Fibroblast of pulmonary artery (primary cell): ENCODE results near the gene PGA4.

ENCODE experiments used
- DNase-seq: peaks from one replicate; pipeline ENCODE4 v3.0.0-alpha.2; 2010; ENCODE audit warnings: low read depth
- H3K4me3 ChIP-seq: replicated peaks from 2 replicates; pipeline ENCODE4 v1.5.1; 2011; ENCODE audit warnings: low read depth, mild to moderate bottlenecking, control low read depth, low read length, moderate library complexity
- TF ChIP-seq, protein P1 (sequence below): IDR thresholded peaks from 2 replicates; pipeline ENCODE4 v1.5.1; 2011; ENCODE audit warnings: mild to moderate bottlenecking, control low read depth, low read length, inconsistent platforms; ENCODE audit errors: missing control alignments

PGA4 gene

DNA sequence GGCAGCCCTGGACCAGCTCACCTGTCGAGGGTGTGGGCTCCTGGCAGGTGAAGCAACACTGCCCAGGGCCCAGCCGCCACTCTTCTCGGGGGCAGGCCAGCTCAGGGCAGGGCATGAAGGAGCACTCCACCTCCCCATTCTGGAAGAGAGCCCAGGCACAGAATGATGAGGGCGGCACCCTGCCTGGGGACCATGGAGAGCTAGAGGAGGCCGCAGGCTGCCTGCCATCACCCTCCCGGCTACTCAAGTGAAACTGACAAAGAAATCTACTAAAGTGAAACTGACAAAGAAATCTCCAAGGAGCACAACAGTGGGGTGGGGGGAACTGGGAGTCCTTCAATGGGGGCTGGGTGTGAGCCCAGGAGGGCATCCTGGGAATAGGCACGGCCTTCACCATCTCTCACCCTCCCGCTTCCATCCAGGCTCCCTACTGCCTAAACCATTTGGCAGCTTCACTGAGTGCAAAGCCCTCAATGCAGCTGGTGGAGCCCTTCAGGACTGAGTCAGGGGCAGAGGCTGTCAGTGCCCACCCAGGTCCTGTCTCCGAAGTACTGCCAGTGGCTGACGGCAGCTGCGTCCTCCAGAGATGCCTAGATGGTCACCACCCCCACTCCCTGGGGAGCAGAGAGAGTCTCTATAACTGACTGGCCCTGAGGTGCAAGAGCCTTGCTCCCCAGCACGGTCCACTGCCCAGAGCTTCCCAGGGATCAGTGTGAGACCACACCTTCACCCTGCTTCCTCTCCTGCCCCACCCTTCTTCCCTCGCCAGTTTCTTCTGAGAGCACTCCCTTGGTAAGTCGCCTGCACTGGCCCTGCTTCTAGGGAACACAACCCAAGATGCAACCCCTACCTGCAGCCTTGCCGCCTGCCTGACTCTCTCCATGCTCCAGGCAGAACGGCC is 51.3 kb downstream of the PGA4 start:
- no peak overlapping the region for H3K4me3 ChIP-seq
- no peak for DNase-seq
- TF ChIP-seq, protein P1, sequence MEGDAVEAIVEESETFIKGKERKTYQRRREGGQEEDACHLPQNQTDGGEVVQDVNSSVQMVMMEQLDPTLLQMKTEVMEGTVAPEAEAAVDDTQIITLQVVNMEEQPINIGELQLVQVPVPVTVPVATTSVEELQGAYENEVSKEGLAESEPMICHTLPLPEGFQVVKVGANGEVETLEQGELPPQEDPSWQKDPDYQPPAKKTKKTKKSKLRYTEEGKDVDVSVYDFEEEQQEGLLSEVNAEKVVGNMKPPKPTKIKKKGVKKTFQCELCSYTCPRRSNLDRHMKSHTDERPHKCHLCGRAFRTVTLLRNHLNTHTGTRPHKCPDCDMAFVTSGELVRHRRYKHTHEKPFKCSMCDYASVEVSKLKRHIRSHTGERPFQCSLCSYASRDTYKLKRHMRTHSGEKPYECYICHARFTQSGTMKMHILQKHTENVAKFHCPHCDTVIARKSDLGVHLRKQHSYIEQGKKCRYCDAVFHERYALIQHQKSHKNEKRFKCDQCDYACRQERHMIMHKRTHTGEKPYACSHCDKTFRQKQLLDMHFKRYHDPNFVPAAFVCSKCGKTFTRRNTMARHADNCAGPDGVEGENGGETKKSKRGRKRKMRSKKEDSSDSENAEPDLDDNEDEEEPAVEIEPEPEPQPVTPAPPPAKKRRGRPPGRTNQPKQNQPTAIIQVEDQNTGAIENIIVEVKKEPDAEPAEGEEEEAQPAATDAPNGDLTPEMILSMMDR = no peak

DNA sequence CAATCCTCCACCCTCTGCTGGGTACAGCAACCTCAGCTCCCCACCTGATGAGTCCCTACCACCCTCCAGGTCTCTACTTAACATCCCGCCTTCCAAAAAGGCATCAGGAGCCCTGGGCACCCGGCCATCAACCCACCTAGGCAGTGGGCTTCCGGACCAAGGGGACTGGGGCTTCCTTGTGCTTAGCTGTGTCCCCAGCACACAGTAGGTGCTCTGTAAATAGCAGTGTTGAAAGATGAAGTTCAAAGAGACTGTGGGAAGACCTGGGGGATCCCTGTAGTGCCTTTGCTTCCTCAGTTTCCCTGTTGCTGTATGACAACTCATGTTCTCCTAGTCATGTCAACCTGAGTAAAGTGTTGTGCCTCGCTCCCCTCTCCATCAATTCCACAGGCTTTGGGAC is 51.9 kb downstream of the PGA4 start:
- no peak overlapping the region for H3K4me3 ChIP-seq
- TF ChIP-seq, protein P1 = no peak
- no peak for DNase-seq

DNA sequence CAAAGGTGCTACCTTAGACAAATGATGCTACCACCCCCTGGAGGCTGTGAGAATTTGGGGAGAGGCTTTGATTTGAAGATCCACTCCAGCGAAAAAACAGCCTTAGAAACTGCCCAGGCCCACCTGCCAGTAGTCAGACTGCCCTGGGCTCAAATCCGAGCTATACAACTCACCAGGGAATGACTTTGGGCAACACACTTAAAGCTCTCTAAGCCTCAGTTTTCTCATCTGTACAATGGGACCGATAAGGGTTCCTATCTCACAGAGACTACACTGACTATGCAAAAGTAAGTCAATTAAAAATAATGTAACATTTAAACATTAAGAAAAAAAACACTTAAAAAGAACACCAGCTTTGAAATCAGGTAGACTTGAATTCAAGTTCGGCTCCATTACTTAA is 53.0 kb downstream of the PGA4 start:
- DNase-seq = no peak
- TF ChIP-seq, protein P1 = no peak
- H3K4me3 ChIP-seq = no peak overlapping the region

DNA sequence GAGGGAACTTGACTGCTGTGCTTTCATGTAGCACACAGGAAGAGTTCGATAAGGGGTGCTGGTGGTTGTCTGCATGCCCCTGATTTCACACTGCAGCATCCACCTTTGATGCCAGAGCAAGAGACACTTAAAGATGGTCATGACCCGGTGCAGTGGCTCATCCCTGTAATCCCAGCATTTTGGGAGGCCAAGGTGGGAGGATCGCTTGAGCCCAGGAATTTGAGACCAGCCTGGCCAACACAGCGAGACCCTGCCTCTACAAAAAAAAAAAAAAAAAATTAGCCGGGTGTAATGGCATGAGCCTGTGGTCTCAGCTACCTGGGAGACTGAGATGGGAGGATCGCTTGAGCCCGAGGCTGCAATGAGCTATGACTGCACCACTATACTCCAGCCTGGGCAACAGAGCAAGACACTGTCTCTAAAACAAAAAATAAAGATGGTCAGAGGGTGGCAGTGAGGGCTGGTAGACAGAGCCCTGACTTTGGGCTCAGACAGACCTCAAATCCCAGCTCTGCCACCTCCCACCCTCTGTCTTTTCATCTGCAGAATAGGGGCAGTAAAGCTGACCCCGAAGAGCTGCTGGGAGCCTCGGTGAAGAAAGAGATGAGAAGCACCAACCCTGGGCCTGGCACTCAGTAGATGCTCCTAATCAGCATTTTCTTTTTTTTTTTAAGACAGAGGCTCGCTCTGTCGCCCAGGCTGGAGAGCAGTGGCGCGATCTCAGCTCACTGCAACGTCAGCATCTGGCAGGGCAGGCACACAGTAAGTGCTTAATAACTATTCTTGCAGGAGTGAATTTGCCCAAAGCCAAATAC is 55.2 kb downstream of the PGA4 start:
- TF ChIP-seq, protein P1 = no peak
- DNase-seq = no peak
- H3K4me3 ChIP-seq = no peak overlapping the region

DNA sequence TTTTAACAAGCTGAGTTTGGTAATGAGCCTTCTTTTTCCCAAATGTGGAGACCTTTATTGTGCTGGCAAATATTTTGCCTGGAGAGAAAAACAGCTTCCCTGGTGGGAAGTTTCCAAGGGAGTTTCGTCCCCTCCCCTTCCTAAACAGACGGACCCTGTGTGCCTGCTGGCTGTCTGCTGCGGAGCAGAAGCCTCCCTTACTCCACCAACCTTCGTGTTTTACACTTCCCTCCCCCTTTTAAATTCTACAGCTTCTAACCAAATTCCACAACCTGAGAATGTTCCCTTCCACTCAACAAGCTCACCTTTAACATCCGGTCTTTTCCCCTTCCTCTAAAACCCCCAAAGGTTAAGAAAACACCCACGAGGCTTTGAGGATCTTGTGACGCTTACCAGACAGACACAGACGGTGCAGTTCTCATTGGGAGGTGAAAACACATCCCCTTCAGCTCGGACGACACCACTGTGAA is 55.9 kb downstream of the PGA4 start:
- TF ChIP-seq, protein P1 = no peak
- no peak for DNase-seq
- H3K4me3 ChIP-seq = no peak overlapping the region

DNA sequence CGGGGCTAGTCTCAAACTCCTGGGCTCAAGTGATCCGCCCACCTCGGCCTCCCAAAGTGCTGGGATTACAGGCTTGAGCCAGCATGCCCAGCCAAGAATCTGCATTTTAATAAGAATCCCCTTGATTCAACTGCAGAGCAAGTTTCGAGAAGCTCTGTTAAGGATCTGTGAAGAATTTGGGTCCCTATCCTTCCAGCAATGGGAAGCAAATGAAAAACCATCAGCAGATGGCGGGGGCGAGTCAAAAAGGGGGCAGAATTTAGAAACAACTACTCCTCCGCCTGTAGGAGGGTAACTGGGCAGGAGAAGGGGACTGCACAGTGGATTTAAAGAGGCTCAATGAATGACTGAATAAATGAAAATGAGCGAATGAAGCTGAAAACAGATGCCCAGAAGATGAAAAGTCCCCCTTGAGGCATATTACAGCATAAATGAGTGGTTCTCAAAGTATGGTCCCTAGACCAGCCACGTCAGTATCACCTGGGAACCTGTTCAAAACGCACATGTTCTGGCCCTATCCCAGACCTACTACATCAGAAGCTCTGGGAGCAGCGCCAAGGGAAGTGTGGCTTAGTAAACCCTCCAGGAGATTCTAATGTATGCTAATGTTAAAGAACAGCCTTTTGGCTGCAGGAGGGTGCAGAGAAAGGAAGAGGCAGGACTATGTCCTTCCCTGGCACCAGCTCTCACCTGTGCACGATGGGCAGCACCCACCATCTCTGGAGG is 58.0 kb downstream of the PGA4 start:
- H3K4me3 ChIP-seq = no peak overlapping the region
- TF ChIP-seq, protein P1 = no peak
- DNase-seq = no peak
